Fibroblast of mammary gland (primary cell): Measurements from ENCODE around the gene GDF7.
"Not testable (repeated sequence)": the region's sequence is repeated elsewhere in the genome, so short reads cannot be mapped to it uniquely, and the experiment has no call there.

Experiments used
- DNase-seq: peaks from one replicate; pipeline ENCODE4 v3.0.0-alpha.2; 2010; ENCODE audit warnings: low read depth
- H3K4me3 ChIP-seq: 2 replicates; pipeline ENCODE4 v1.5.1; 2011; ENCODE audit warnings: low read depth, mild to moderate bottlenecking, low read length, moderate library complexity; ENCODE audit not compliant: control insufficient read depth
- TF ChIP-seq, protein P1 (sequence below): conservative IDR thresholded peaks from 2 replicates; pipeline ENCODE4 v1.5.1; 2011; ENCODE audit warnings: low read depth, low read length, inconsistent platforms; ENCODE audit not compliant: control insufficient read depth, insufficient read depth

Gene GDF7

DNA sequence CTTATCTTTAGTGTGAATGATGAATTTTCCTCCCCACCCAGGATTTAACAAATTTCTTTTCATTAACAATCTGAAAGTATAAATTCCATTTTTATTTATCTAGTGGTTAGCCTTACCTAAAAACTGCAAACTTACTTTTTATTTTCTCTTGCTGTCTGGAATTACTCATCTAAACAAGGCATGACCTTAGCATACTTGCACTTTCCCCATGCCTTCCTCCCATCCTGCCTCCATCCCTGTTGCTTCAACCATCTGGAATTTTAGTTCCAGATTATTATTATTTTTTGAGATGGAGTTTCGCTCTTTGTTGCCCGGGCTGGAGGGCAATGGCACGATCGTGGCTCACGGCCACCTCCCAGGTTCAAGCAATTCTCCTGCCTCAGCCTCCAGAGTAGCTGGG is 35.6 kb downstream of the GDF7 start:
- no peak overlapping the region for H3K4me3 ChIP-seq
- DNase-seq: peak; percentile 10
- TF ChIP-seq, protein P1, sequence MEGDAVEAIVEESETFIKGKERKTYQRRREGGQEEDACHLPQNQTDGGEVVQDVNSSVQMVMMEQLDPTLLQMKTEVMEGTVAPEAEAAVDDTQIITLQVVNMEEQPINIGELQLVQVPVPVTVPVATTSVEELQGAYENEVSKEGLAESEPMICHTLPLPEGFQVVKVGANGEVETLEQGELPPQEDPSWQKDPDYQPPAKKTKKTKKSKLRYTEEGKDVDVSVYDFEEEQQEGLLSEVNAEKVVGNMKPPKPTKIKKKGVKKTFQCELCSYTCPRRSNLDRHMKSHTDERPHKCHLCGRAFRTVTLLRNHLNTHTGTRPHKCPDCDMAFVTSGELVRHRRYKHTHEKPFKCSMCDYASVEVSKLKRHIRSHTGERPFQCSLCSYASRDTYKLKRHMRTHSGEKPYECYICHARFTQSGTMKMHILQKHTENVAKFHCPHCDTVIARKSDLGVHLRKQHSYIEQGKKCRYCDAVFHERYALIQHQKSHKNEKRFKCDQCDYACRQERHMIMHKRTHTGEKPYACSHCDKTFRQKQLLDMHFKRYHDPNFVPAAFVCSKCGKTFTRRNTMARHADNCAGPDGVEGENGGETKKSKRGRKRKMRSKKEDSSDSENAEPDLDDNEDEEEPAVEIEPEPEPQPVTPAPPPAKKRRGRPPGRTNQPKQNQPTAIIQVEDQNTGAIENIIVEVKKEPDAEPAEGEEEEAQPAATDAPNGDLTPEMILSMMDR: no peak

DNA sequence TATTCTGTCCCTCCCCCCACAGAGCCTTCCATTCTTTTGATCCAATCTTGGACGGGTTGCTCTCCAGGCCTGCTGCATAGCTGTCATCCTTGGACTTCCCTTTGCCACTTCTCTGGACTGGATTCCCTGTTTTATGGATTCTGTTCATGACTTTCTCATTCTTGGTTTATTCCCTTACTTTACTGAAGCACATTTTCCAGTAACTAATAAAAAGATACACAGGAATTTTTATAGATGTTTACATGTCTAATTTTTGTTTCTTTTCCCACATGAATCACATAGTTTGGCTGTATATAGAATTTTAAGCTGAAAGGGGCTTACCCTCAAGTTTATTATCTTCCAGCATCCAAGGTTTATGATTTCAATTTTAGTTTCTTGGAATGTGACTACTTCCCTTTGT is 37.9 kb downstream of the GDF7 start:
- TF ChIP-seq, protein P1: no peak
- no peak overlapping the region for H3K4me3 ChIP-seq
- no peak for DNase-seq

DNA sequence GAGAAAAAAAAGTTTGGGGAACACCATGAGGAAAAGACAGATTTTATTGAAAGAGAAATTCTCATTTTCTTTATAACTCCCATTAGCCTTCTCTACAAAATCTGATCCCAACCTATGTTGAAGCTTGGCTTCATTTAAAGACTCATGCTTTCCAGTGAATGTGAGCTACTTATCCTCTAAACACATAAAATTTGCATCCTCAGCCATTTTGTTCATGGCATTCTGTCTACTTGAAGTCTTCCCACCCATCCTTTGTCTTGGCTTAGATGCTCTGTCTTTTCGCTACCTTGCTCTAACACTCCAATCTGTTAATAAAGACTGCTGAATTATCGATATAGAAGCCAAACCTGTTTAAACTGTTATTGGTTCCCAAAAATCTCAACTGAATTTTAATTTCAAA is 39.3 kb downstream of the GDF7 start:
- TF ChIP-seq, protein P1: no peak
- no peak overlapping the region for H3K4me3 ChIP-seq
- no peak for DNase-seq

DNA sequence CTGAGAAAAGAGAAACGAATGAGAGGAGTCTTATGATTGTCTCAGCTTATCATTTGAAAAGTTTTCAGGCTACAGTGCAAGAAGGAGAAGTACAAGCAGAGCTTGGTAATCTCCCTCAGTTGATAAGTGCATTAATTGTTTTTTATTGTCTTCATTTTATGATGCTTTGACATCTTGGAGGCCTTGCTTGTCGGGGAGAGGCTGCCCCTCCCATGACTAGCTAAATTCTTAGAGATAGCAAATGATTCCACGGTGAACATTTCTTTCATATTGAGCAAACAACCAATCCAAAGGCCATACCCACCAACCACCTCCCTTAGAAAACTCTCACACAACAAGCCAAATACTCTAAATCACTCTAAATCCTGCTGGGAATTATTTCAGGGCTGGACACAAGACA is 39.8 kb downstream of the GDF7 start:
- TF ChIP-seq, protein P1: no peak
- DNase-seq: no peak

DNA sequence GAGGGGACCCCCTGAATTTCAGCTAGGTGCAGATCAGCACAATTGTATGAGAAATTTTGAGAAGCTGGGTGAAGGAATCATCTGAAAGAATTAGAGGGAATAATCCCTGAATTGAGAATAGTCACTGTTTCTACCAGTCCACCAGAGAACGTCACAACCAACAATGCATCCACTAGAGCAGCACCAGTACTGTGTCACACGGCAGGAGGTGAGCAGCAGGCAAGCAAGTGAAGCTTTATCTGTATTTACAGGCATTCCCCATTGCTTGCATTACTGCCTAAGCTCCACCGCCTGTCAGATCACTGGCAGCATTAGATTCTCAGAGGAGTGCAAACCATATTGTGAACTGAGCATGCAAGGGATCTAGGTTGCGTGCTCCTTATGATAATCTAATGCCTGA is 40.7 kb downstream of the GDF7 start:
- no peak overlapping the region for H3K4me3 ChIP-seq
- DNase-seq: no peak
- TF ChIP-seq, protein P1: no peak

More for the DNA sequence above, 39.8 kb downstream of the GDF7 start:
- no peak overlapping the region for H3K4me3 ChIP-seq

DNA sequence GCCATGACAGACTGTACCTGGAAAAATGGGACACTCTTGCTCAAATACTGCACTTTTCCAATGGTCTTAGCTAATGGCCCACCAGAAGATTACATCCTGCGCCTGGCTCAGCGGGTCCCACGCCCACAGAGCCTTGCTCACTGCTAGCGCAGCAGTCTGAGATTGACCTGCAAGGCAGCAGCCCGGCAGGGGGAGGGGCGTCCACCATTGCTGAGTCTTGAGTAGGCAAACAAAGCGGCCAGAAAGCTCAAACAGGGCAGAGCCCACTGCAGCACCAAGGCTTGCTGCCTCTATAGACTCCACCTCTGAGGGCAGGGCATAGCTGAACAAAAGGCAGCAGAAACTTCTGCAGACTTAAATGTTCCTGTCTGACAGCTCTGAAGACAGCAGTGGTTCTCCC is 44.7 kb downstream of the GDF7 start:
- not testable (repeated sequence) for DNase-seq

DNA sequence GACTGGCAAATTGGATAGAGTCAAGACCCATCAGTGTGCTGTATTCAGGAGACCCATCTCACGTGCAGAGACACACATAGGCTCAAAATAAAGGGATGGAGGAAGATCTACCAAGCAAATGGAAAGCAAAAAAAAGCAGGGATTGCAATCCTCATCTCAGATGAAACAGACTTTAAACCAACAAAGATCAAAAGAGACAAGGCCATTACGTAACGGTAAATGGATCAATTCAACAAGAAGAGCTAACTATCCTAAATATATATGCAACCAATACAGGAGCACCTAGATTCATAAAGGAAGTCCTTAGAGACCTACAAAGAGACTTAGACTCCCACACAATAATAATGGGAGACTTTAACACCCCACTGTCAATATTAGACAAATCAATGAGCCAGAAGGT is 46.6 kb downstream of the GDF7 start:
- DNase-seq, H3K4me3 ChIP-seq: not testable (repeated sequence)

More for the DNA sequence above, 44.7 kb downstream of the GDF7 start:
- H3K4me3 ChIP-seq: not testable (repeated sequence)

DNA sequence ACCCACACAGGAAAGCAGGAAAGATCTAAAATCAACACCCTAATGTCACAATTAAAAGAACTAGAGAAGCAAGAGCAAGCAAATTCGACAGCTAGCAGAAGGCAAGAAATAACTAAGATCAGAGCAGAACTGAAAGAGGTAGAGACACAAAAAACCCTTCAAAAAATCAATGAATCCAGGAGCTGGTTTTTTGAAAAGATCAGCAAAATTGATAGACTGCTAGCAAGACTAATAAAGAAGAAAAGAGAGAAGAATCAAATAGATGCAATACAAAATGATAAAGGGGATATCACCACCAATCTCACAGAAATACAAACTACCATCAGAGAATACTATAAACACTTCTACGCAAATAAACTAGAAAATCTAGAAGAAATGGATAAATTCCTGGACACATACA is 47.5 kb downstream of the GDF7 start:
- not testable (repeated sequence) for H3K4me3 ChIP-seq, DNase-seq

DNA sequence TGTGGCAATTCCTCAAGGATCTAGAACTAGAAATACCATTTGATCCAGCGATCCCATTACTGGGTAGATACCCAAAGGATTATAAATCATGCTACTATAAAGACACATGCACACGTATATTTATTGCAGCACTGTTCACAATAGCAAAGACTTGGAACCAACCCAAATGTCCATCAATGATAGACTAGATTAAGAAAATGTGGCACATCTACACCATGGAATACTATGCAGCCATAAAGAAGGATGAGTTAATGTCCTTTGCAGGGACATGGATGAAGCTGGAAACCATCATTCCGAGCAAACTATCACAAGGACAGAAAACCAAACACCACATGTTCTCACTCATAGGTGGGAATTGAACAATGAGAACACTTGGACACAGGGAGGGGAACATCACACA is 49.2 kb downstream of the GDF7 start:
- DNase-seq, H3K4me3 ChIP-seq: not testable (repeated sequence)
